ENCODE data around the gene STOM. TPM values are rescaled to one million over a fixed set of nuclear protein-coding genes. Genes with fewer than 3 reads are reported as not detected.

The STOM gene
- total RNA-seq, 2 donors from 2014 or later = 58.7 to 110 TPM

DNA sequence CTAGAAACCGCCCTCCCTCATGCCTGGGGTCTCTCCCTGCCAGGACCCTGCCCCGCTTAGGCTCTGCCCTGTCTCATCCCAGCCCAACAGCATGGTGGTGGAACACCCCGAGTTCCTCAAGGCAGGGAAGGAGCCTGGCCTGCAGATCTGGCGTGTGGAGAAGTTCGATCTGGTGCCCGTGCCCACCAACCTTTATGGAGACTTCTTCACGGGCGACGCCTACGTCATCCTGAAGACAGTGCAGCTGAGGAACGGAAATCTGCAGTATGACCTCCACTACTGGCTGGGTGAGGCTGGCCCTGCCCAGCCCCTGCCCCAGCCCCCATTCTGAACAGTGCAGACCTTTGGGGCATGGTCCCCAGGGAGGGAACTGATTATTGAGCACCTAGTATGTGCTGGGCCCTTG is 68.2 kb downstream of the STOM start:
- intact Hi-C loops (cut with DNase I) = no loop called here
- H3K4me3 ChIP-seq = no peak overlapping the region

DNA sequence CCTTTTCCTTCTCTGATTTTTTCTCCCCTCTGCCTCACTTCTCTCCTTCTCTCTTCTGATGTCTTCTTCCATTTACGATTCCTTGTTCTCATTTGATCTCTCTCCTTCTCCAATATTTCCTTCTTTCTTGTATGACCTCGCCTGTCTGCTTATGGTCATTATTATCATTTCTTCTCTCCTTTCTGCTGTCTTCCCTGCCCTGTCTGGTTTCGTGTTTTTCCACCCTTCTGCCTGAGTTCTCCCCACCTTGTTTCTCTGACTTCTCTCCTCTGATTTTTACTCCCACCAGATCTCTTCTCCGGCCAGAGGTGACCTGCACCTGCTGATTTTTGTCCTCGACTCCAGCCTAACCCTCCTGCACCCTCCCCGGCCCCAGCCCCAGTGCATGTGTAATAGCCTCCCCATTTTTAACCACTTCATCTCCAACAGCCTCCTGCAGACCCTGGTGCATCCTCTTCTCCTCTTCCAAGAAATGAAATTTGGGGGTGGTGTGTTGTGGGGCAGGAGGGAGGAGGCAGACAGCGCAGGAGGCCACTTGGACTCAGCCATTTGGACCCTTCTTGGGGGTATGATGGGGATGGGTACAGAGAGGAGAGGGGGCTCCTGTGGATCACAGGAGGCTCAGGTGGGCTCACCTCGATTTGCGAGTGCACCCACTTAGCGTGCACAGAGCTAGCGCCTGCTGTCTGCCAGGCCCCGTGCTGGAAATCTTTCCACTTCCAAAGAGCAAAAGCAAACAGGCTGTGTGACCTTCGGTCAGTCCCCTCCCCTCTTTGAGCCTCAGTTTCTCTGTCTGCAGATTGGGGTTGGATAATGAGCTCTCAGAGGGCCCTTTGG is 69.5 kb downstream of the STOM start:
- peak overlapping the region; percentile 62 for H3K27ac ChIP-seq
- no peaks in the 10 kb centered on the region for H3K9me3 ChIP-seq
- H3K4me1 ChIP-seq = peaks cover 9% of the 10 kb centered on the region
- H3K9ac ChIP-seq (ENCODE audit: low read depth in 2 of 2, low read length in 2 of 2) = peak overlapping the region; percentile 69 to 76
- DNase-seq = no peak
- H3K4me3 ChIP-seq = peak overlapping the region; percentile 47
- H3K36me3 ChIP-seq = peaks cover 9% of the 10 kb centered on the region
- intact Hi-C loops (cut with DNase I) = no loop called here
- no peaks in the 10 kb centered on the region for H3K27me3 ChIP-seq
- TF ChIP-seq, protein P1, sequence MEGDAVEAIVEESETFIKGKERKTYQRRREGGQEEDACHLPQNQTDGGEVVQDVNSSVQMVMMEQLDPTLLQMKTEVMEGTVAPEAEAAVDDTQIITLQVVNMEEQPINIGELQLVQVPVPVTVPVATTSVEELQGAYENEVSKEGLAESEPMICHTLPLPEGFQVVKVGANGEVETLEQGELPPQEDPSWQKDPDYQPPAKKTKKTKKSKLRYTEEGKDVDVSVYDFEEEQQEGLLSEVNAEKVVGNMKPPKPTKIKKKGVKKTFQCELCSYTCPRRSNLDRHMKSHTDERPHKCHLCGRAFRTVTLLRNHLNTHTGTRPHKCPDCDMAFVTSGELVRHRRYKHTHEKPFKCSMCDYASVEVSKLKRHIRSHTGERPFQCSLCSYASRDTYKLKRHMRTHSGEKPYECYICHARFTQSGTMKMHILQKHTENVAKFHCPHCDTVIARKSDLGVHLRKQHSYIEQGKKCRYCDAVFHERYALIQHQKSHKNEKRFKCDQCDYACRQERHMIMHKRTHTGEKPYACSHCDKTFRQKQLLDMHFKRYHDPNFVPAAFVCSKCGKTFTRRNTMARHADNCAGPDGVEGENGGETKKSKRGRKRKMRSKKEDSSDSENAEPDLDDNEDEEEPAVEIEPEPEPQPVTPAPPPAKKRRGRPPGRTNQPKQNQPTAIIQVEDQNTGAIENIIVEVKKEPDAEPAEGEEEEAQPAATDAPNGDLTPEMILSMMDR (IDR thresholded peaks at IDR 0.05) = no peak

More for the DNA sequence above, 68.2 kb downstream of the STOM start:
- H3K9me3 ChIP-seq = no peaks in the 10 kb centered on the region
- peaks cover 9% of the 10 kb centered on the region for H3K4me1 ChIP-seq
- DNase-seq = no peak
- H3K27ac ChIP-seq = no peak overlapping the region
- H3K27me3 ChIP-seq = no peaks in the 10 kb centered on the region
- TF ChIP-seq, protein P1 (IDR thresholded peaks at IDR 0.05) = no peak
- H3K9ac ChIP-seq (ENCODE audit: low read depth in 2 of 2, low read length in 2 of 2) = peak overlapping the region in 1 of 2 donors; percentile 38
- H3K36me3 ChIP-seq = peaks cover 9% of the 10 kb centered on the region

DNA sequence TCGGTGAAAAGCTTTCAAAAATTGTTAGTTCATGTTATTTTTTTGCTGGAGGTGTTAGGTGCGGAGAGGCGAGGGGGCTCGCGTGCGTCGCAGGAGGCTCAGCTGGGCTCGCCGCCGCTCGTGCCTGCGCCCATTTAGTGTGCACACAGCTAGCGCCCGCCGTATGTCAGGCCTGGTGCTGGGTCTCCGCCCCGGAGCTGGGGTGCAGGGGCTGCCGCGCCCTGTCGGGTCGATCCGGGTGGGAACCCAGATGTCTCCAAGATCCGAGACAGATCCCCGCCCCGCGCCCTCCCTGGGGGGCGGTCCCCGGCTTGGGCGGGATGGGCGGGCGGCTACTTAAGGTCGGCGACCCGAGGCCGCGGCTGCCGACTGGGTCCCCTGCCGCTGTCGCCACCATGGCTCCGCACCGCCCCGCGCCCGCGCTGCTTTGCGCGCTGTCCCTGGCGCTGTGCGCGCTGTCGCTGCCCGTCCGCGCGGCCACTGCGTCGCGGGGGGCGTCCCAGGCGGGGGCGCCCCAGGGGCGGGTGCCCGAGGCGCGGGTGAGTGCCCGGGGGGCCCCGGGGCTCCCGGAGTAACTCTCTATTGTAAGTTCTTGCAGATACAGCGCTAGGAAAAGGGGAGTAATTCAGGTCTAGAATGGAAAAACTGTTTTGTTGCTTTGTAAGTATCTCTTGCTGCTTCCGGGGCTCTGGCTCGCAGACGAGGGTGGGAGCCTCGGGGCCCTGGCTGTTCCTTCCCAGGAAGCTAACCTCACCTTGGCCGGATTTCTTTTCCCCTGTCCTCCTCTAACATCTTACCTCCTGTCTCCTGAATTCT is 70.4 kb downstream of the STOM start:
- H3K36me3 ChIP-seq = peaks cover 9% of the 10 kb centered on the region
- H3K9ac ChIP-seq (ENCODE audit: low read depth in 2 of 2, low read length in 2 of 2) = peak overlapping the region; percentile 69 to 76
- peaks cover 9% of the 10 kb centered on the region for H3K4me1 ChIP-seq
- H3K4me3 ChIP-seq = peak overlapping the region; percentile 47
- intact Hi-C loops (cut with DNase I) = no loop called here
- TF ChIP-seq, protein P1 (IDR thresholded peaks at IDR 0.05) = no peak
- DNase-seq = peak; percentile 73
- H3K9me3 ChIP-seq = no peaks in the 10 kb centered on the region
- no peaks in the 10 kb centered on the region for H3K27me3 ChIP-seq
- peak overlapping the region; percentile 62 for H3K27ac ChIP-seq

DNA sequence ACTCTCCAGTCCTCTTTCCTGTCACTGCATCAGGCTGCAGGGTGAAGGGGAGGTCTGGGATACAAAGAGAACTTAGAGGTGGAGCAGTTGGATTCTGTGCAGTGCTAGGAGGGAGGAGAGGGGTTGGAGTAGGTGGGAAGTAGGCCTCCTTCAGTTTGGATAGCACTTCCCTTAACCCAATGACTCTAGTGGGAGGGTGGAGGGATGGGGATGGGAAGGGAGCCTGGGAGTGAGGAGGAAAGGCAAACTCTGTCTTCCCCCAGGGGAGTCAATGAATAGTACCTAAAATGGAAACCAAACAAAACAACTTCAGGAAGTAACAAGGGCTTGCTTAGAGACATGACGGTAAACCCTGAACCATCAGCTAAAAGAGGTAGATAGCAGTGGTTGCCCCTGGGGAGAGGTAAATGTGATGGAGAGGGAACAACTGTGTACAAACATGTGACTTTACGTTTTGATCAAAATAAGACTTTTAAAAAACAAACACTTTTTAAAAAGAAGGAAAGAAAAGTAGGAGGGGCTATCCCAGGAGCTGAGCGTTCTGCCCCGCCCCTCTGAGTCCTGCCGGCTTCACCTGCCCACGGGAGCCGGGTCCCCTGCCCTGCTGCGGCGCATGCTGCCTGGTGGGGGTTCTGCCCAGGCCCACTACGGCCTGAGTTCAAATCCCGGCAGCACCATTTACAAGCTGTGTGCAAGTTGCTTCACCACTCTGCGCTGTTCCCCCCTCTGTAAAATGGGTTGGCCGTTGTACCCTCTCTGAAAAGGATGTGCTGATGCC is 71.2 kb downstream of the STOM start:
- H3K27ac ChIP-seq = peak overlapping the region; percentile 62
- H3K9me3 ChIP-seq = no peaks in the 10 kb centered on the region
- peak; percentile 61 for DNase-seq
- intact Hi-C loops (cut with DNase I) = no loop called here
- peak overlapping the region in 1 of 2 donors; percentile 27 for H3K9ac ChIP-seq (ENCODE audit: low read depth in 2 of 2, low read length in 2 of 2)
- H3K27me3 ChIP-seq = no peaks in the 10 kb centered on the region
- peaks cover 9% of the 10 kb centered on the region for H3K36me3 ChIP-seq
- peak overlapping the region; percentile 47 for H3K4me3 ChIP-seq
- TF ChIP-seq, protein P1 (IDR thresholded peaks at IDR 0.05) = no peak
- H3K4me1 ChIP-seq = peaks cover 8% of the 10 kb centered on the region

DNA sequence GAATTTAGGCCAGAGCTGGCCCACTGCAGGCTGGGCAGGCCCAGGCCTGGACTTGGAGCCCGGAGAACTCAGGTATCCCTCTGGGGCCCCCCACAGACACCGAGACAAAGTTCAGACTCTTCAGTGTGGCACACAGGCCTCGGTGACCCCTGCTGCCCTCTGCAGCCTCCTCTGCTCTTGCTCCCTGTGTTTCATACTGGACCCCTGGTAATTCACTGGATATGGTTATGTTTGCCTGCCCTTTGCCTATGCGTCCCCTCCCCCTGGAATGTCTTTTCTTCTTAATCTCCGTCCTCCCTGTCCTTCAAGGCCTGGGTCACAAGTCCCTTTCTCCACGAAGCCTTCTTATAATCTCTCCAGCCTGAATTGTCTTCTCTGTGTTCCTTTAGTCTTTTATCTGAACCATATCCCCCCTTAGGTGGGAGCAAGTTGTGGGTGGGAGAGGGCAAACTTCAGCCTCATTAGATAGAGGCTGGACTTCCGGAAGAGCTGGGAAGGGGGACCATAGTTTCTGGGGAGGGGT is 72.0 kb downstream of the STOM start:
- Histone ChIP-seq H3K4me1 (peaks cover 6% of the 10 kb centered on the region), H3K9ac (ENCODE audit: low read depth in 2 of 2, low read length in 2 of 2) (peak overlapping the region in 1 of 2 donors; percentile 23), H3K9me3 (no peaks in the 10 kb centered on the region)

More for the DNA sequence above, 72.0 kb downstream of the STOM start:
- Histone ChIP-seq H3K27me3 (no peaks in the 10 kb centered on the region), H3K36me3 (peaks cover 5% of the 10 kb centered on the region), H3K27ac (no peak overlapping the region), H3K4me3 (no peak overlapping the region)
- no peak for DNase-seq
- intact Hi-C loops (cut with DNase I) = no loop called here
- TF ChIP-seq, protein P1 (IDR thresholded peaks at IDR 0.05) = no peak
